Thyroid gland (tissue), 4 donors: ENCODE data around the gene MVB12B. TPM values are rescaled to one million over a fixed set of nuclear protein-coding genes. Genes with fewer than 3 reads are reported as not detected.

ENCODE experiments used
- DNase-seq, 2 donors: peaks; one replicate each; pipeline ENCODE4 v3.0.0-alpha.2; 2019
- H3K27ac ChIP-seq, 3 donors: fragments of 200-600 bp; sonication (generic); 1 replicate in 2 of 3; 2 replicates in 1 of 3; pipeline ENCODE4 v1.5.1; 2016 to 2019; ENCODE audit warnings: mild to moderate bottlenecking in 1 of 3, moderate library complexity in 1 of 3
- H3K27me3 ChIP-seq: fragments of 200-600 bp; sonication (generic); one replicate; pipeline ENCODE4 v1.5.1; 2019
- H3K36me3 ChIP-seq, 2 donors: fragments of 200-600 bp; sonication (generic); one replicate each; pipeline ENCODE4 v1.5.1; 2016 to 2019
- H3K4me1 ChIP-seq, 2 donors: fragments of 200-600 bp; sonication (generic); one replicate each; pipeline ENCODE4 v1.5.1; 2017 to 2019
- H3K4me3 ChIP-seq, 3 donors: fragments of 200-600 bp; sonication (generic); replicated peaks in 1 of 3; 1 replicate in 2 of 3; 2 replicates in 1 of 3; pipeline ENCODE4 v1.5.1; 2016; ENCODE audit warnings: mild to moderate bottlenecking in 1 of 3
- H3K9me3 ChIP-seq: fragments of 200-600 bp; sonication (generic); one replicate; pipeline ENCODE4 v1.5.1; 2017
- POLR2A ChIP-seq, 2 donors: fragments of 450-650 bp; IDR thresholded peaks; one replicate each; pipeline ENCODE4 v1.6.1; 2017; ENCODE audit warnings: antibody characterized with exemption in 2 of 2, mild to moderate bottlenecking in 2 of 2, moderate library complexity in 1 of 2
- WGBS, 2 donors: methylation state at CpG; one replicate each; pipeline ENCODE4 v1.1.5; 2017; 5-methylcytosine and 5-hydroxymethylcytosine counted together
- intact Hi-C: fragments of 100-400 bp; cut with DNase I; formaldehyde crosslinking; loops from one replicate; pipeline ENCODE4 v1.15.1; 2023
- total RNA-seq, 4 donors: library from RNA; depleted of rRNA; stranded (reverse); fragments of >200 nt; gene quantifications; one replicate each; pipeline ENCODE4 v1.2.3, GENCODE V29; 2016
- TF ChIP-seq, protein P1 (sequence below), 6 experiments: fragments of 200-600 bp in 3 of 6; fragments of 450-650 bp in 3 of 6; sonication (generic) in 3 of 6; IDR thresholded peaks; one replicate each; pipeline ENCODE4 v1.5.1; 2016 to 2019; ENCODE audit warnings: antibody characterized with exemption in 6 of 6, mild to moderate bottlenecking in 2 of 6, inconsistent platforms in 1 of 6, moderate library complexity in 1 of 6

Gene MVB12B
- total RNA-seq, 4 donors from 2014 or later = 13.4 to 19.3 (median 15.5) TPM

DNA sequence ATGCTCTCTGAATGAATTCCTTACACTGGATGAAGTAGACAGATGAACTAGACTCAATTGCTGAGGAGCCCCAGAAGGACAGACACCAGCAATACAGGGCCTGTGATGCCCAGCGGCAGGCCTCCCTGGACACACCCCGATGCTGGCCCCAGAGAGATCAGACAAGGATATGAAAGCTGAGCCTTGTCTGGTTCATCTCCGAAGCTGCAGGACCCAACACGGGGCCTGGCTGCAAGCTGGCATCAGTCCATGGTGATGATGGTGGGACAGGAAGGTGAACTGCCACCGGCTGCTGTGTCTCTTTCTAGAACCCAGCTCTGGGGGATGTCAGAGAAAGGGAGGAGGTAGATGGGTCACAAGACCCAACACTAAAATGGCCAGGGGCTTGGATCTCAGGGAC is 183.1 kb downstream of the MVB12B start:
- TF ChIP-seq POLR2A (IDR thresholded peaks at IDR 0.05) = no peak
- intact Hi-C loops = loop anchor here (10.0 kb wide), 2 partner anchors 185 to 275 kb away; no protein-coding TSS in a partner anchor
- H3K4me3 ChIP-seq = no peak overlapping the region
- H3K9me3 ChIP-seq = no peaks in the 10 kb centered on the region
- no peak for DNase-seq
- peaks cover 10% of the 10 kb centered on the region for H3K27me3 ChIP-seq
- 86 to 91% methylated on average over 5 of the region's 5 CpGs for WGBS, 2 donors
- peaks cover 0 to 8% of the 10 kb centered on the region in 2 donors for H3K4me1 ChIP-seq
- no peak overlapping the region for H3K27ac ChIP-seq
- H3K36me3 ChIP-seq = no peaks in the 10 kb centered on the region

DNA sequence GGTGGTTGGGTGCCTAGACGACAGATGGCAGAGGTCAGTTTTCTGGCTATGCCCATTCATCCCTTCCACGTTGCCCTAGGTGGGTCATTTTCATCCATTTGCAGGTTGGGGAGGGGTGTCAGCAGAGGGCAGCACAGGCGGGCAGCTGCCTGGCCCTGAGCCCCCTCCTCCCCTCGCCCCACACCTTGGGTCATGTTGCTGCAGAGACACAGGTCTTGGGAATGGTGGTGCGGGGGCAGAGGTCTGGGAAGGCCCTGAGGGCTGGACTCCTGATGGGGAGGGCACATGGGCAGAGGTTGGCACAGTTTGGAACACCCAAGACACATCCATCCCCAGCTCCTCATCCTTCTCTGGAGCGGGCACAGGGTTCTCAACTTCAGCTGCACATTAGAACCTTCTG is 183.9 kb downstream of the MVB12B start:
- H3K4me3 ChIP-seq = no peak overlapping the region
- intact Hi-C loops = no loop called here
- H3K4me1 ChIP-seq = peaks cover 0 to 8% of the 10 kb centered on the region in 2 donors
- H3K36me3 ChIP-seq = no peaks in the 10 kb centered on the region
- no peaks in the 10 kb centered on the region for H3K9me3 ChIP-seq
- no peak for DNase-seq
- 66 to 85% methylated on average over 3 to 5 of the region's 6 CpGs for WGBS, 2 donors
- H3K27ac ChIP-seq = no peak overlapping the region
- no peak for TF ChIP-seq POLR2A (IDR thresholded peaks at IDR 0.05)
- TF ChIP-seq, protein P1, sequence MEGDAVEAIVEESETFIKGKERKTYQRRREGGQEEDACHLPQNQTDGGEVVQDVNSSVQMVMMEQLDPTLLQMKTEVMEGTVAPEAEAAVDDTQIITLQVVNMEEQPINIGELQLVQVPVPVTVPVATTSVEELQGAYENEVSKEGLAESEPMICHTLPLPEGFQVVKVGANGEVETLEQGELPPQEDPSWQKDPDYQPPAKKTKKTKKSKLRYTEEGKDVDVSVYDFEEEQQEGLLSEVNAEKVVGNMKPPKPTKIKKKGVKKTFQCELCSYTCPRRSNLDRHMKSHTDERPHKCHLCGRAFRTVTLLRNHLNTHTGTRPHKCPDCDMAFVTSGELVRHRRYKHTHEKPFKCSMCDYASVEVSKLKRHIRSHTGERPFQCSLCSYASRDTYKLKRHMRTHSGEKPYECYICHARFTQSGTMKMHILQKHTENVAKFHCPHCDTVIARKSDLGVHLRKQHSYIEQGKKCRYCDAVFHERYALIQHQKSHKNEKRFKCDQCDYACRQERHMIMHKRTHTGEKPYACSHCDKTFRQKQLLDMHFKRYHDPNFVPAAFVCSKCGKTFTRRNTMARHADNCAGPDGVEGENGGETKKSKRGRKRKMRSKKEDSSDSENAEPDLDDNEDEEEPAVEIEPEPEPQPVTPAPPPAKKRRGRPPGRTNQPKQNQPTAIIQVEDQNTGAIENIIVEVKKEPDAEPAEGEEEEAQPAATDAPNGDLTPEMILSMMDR (IDR thresholded peaks at IDR 0.05) = no peak
- peaks cover 10% of the 10 kb centered on the region for H3K27me3 ChIP-seq

DNA sequence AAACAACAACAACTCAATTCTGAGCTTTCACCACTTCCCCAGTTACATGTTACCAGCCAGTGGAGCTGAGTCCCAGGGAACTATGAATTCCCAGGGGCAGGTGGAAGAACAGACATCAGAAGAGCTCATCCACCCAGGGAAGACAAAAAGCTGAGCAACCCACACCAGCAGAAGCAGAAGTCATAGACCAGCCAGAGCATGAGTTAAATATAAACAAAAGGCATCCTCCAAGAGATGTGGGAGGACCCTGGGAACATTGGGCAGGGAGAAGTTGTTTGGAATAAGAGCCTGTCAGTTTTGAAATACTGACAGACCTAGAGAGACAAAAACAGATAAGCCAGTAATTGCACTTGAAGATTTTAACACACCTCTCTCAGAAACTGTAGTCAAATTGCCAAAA is 184.8 kb downstream of the MVB12B start:
- H3K36me3 ChIP-seq = no peaks in the 10 kb centered on the region
- peaks cover 12% of the 10 kb centered on the region for H3K27me3 ChIP-seq
- TF ChIP-seq, protein P1 (IDR thresholded peaks at IDR 0.05) = no peak
- no peak for TF ChIP-seq POLR2A (IDR thresholded peaks at IDR 0.05)
- no peak overlapping the region for H3K27ac ChIP-seq
- no peaks in the 10 kb centered on the region for H3K9me3 ChIP-seq
- intact Hi-C loops = no loop called here
- peaks cover 0 to 8% of the 10 kb centered on the region in 2 donors for H3K4me1 ChIP-seq
- no peak overlapping the region for H3K4me3 ChIP-seq
- DNase-seq = no peak

DNA sequence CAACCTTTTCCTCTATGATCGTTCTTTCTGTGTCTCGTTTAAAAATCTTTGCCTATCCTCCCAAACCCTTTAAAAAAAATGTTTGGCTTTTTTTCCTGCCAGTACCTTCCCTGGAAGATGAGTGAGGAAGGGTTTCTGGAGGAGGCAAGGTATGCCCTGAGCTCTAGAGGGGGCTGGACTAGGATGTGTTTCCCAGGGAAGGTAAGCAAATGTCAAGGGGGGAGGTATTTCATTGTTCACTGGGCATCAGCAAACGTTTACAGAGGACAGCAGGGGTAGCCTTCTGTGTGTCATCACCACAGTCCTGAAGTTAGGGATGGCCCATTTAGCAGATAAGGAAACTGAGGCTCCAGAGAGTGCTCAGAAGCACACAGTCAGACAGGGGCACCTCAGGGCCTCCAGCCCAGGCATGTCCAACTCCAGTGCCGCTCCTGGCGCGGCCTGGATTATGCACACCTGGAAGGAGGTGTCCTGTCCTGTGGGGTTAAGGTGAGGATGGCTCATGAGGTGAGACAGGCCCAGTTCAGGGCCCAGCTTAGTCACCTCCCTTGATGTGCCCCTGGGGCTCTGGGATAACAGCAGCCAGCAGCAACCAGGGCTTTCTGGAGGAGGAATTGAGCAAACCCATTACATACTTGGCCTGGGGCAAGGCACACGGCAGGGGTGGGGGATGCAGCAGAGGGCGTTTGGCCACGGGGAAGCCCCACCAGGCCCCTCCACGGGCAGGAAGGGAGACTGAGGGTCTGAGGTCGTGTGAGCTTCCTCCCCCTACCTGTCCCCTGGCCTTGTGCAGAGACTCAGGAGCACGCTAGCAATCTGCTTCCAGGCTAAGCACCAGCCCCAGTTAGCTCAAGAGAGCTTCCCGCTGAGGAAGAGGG is 186.8 kb downstream of the MVB12B start:
- Histone ChIP-seq H3K27me3 (peaks cover 30% of the 10 kb centered on the region), H3K27ac (no peak overlapping the region), H3K4me1 (peaks cover 7 to 24% of the 10 kb centered on the region in 2 donors), H3K9me3 (no peaks in the 10 kb centered on the region), H3K36me3 (no peaks in the 10 kb centered on the region), H3K4me3 (no peak overlapping the region)
- intact Hi-C loops = no loop called here
- no peak for DNase-seq
- TF ChIP-seq, protein P1 (IDR thresholded peaks at IDR 0.05) = no peak
- TF ChIP-seq POLR2A (IDR thresholded peaks at IDR 0.05) = no peak
- 38 to 65% methylated on average over 7 to 8 of the region's 13 CpGs for WGBS, 2 donors

DNA sequence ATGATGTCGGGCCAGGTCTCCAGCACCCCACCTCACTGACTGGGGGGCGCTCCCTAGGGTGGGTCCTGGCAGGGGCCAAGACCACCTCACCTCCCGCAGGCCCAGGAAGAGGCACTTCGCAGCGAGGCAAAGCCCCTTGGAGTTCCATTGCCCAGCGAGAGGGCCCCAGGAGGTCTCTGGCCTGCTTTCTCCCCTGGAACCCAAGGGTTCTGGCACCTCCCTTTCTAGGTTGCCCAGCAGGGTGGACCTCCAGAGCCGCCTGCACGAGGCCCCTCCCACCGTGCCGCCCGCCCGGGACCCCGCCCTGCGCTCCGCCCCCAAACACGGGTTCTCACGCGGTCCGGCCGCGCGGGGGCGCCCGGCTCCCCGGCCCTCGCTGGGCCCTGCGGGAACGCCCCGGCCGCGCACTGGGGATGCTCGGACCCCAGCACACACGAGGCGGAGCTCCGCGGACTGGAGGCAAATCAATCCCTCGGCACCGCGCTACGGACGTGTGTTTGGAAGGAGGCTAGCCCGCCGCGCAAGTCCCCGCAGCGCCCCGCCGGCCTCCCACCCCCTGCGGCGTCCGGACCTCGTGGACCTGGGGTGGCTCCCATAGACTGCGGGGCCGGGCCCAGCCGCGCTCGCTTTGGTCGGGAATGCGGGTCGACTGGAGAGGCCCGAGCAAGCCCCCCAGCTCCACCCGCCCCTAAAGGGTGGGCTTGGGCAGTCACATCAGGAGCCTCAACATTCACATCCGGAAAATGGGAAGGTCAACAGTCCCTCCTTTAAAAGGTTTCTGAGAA is 187.6 kb downstream of the MVB12B start:
- peak; percentile 33 to 43 for DNase-seq
- Histone ChIP-seq H3K4me1 (peaks cover 7 to 24% of the 10 kb centered on the region in 2 donors), H3K4me3 (no peak overlapping the region), H3K27me3 (peaks cover 30% of the 10 kb centered on the region), H3K27ac (no peak overlapping the region), H3K36me3 (no peaks in the 10 kb centered on the region), H3K9me3 (no peaks in the 10 kb centered on the region)
- WGBS, 2 donors = 60 to 80% methylated on average over 1 to 3 of the region's 63 CpGs
- intact Hi-C loops = no loop called here
- TF ChIP-seq, protein P1 (IDR thresholded peaks at IDR 0.05) = peak in 2 of 6 experiments; percentile 37 to 46
- TF ChIP-seq POLR2A (IDR thresholded peaks at IDR 0.05) = no peak
